Keratinocyte (primary cell): ENCODE results near the gene SLC1A4. TPM values are rescaled to one million over a fixed set of nuclear protein-coding genes. Genes with fewer than 3 reads are reported as not detected.

ENCODE experiments used
- DNase-seq: peaks from one replicate; pipeline ENCODE4 v3.0.0-alpha.2; 2011; ENCODE audit warnings: low read depth, missing footprints, low spot score
- FAIRE-seq: peaks from 2 replicates; lab custom pipeline; 2011; peaks lifted over from hg19 to GRCh38; lab: Jason Lieb, UNC
- H2AFZ ChIP-seq: 2 replicates; pipeline ENCODE4 v1.6.0; 2012; ENCODE audit warnings: low read length, control low read depth, inconsistent platforms; ENCODE audit not compliant: control insufficient read depth
- H3K27ac ChIP-seq: 2 replicates; pipeline ENCODE4 v1.5.1; 2011; ENCODE audit warnings: low read length; ENCODE audit not compliant: control insufficient read depth, insufficient read depth
- H3K27me3 ChIP-seq: 3 replicates; pipeline ENCODE4 v1.6.0; 2011; ENCODE audit warnings: low read length; ENCODE audit not compliant: control insufficient read depth, insufficient read depth; ENCODE audit errors: extremely low read depth
- H3K36me3 ChIP-seq, 2 experiments: 2 replicates in 1 of 2; 3 replicates in 1 of 2; pipeline ENCODE4 v1.5.1; 2011; ENCODE audit warnings: low read length in 2 of 2, mild to moderate bottlenecking in 1 of 2; ENCODE audit not compliant: control insufficient read depth in 2 of 2, insufficient read depth in 2 of 2; ENCODE audit errors: extremely low read depth in 1 of 2
- H3K4me1 ChIP-seq: 3 replicates; pipeline ENCODE4 v1.5.1; 2011; ENCODE audit warnings: low read length; ENCODE audit not compliant: control insufficient read depth, insufficient read depth; ENCODE audit errors: extremely low read depth
- H3K4me2 ChIP-seq: 3 replicates; pipeline ENCODE4 v1.6.0; 2011; ENCODE audit warnings: low read depth, low read length; ENCODE audit not compliant: control insufficient read depth, insufficient read depth; ENCODE audit errors: extremely low read depth
- H3K4me3 ChIP-seq, 3 experiments: fragments of 200-600 bp in 1 of 3; sonication (generic) in 1 of 3; 2 replicates in 2 of 3; 3 replicates in 1 of 3; pipeline ENCODE4 v1.5.1; 2011 to 2016; ENCODE audit warnings: low read length in 3 of 3, mild to moderate bottlenecking in 3 of 3, control low read depth in 2 of 3, inconsistent platforms in 1 of 3, low read depth in 1 of 3, mixed read lengths in 1 of 3, mixed run types in 1 of 3, moderate library complexity in 1 of 3; ENCODE audit not compliant: control insufficient read depth in 2 of 3, insufficient read depth in 2 of 3; ENCODE audit errors: extremely low read depth in 1 of 3
- H3K79me2 ChIP-seq: 2 replicates; pipeline ENCODE4 v1.6.0; 2012; ENCODE audit warnings: low read length; ENCODE audit not compliant: control insufficient read depth, insufficient read depth
- H3K9ac ChIP-seq: 3 replicates; pipeline ENCODE4 v1.6.0; 2011; ENCODE audit warnings: low read length; ENCODE audit not compliant: control insufficient read depth, insufficient read depth; ENCODE audit errors: extremely low read depth
- H3K9me1 ChIP-seq: 3 replicates; pipeline ENCODE4 v1.6.0; 2011; ENCODE audit warnings: low read length; ENCODE audit not compliant: control insufficient read depth, insufficient read depth; ENCODE audit errors: extremely low read depth
- H3K9me3 ChIP-seq: 2 replicates; pipeline ENCODE4 v1.5.1; 2012; ENCODE audit warnings: low read depth, low read length; ENCODE audit not compliant: control insufficient read depth
- H4K20me1 ChIP-seq: 3 replicates; pipeline ENCODE4 v1.6.0; 2011; ENCODE audit warnings: low read length; ENCODE audit not compliant: control insufficient read depth, insufficient read depth; ENCODE audit errors: extremely low read depth
- CTCF ChIP-seq, 3 experiments: IDR thresholded peaks in 1 of 3; conservative IDR thresholded peaks in 1 of 3; optimal IDR thresholded peaks in 1 of 3; 2 replicates in 2 of 3; 3 replicates in 1 of 3; pipeline versions ENCODE3 to v1.5.1; 2011; ENCODE audit warnings: low read length in 3 of 3, mild to moderate bottlenecking in 3 of 3, moderate library complexity in 2 of 3, control low read depth in 1 of 3, inconsistent platforms in 1 of 3; ENCODE audit not compliant: insufficient read depth in 2 of 3; ENCODE audit errors: extremely low read depth in 1 of 3
- EZH2 ChIP-seq: IDR thresholded peaks from one replicate; pipeline ENCODE4 v1.6.1; 2012; ENCODE audit warnings: inconsistent platforms, mild to moderate bottlenecking, low read length, moderate library complexity
- dilution Hi-C: fragments of 300-500 bp; cut with MboI; formaldehyde crosslinking; loops from one replicate; pipeline ENCODE4 v1.7.0; 2020; ENCODE audit warnings: low sequenced_read_pairs; ENCODE audit not compliant: extremely low pct_ligation_motif_present
- polyA plus RNA-seq, 5 experiments: library from polyadenylated mRNA; depleted of rRNA in 3 of 5; stranded (reverse) in 3 of 5; stranded (forward) in 1 of 5; unstranded in 1 of 5; fragments of >200 nt; gene quantifications; 1 replicate in 1 of 5; 2 replicates in 3 of 5; 3 replicates in 1 of 5; pipeline versions ENCODE4 v1.2.1 to v1.2.3, GENCODE V29; 2011 to 2012; ENCODE audit warnings: missing spikeins in 2 of 5, low read depth in 1 of 5, low replicate concordance in 1 of 5

The SLC1A4 gene
- polyA plus RNA-seq, 1 donor (not counting 4 experiments of a cell fraction or from before 2014, with no cell fraction given): 8.2 TPM

- Histone ChIP-seq H3K4me2 (peak overlapping the region; percentile 81), H3K9me3 (peaks cover 2% of the 10 kb centered on the region), H3K27ac (no peak overlapping the region), H3K79me2 (no peaks in the 10 kb centered on the region), H3K4me1 (peaks cover 11% of the 10 kb centered on the region), H2AFZ (peak overlapping the region; percentile 39), H3K36me3 (no peaks in the 10 kb centered on the region), H3K27me3 (no peaks in the 10 kb centered on the region), H3K4me3 (peak overlapping the region in 1 of 3 experiments; percentile 44), H3K9ac (no peak overlapping the region), H3K9me1 (no peaks in the 10 kb centered on the region), H4K20me1 (no peaks in the 10 kb centered on the region)
- TF ChIP-seq CTCF (optimal IDR thresholded peaks at IDR 0.05 in 1 of 3, IDR thresholded peaks at IDR 0.05 in 1 of 3, conservative IDR thresholded peaks at IDR 0.05 in 1 of 3; ENCODE audit: extremely low read depth in 1 of 3, insufficient read depth in 2 of 3, low read length in 3 of 3) (peak; percentile 92 to 99 (median 98)), EZH2 (no peak)
- FAIRE-seq: peak; percentile 79
- dilution Hi-C loops: loop anchor here (25.0 kb wide), 1 partner anchor 128 kb away; no protein-coding TSS in a partner anchor
- DNase-seq: no peak
Observed at GRCh38 chr2:65040400-65041261, 51.4 kb downstream of the SLC1A4 start.

- FAIRE-seq: no peak
- TF ChIP-seq EZH2: no peak
- TF ChIP-seq CTCF (optimal IDR thresholded peaks at IDR 0.05 in 1 of 3, IDR thresholded peaks at IDR 0.05 in 1 of 3, conservative IDR thresholded peaks at IDR 0.05 in 1 of 3; ENCODE audit: extremely low read depth in 1 of 3, insufficient read depth in 2 of 3, low read length in 3 of 3): no peak
Observed at GRCh38 chr2:65043001-65043400, 53.8 kb downstream of the SLC1A4 start.

More at GRCh38 chr2:65043001-65043400, 53.8 kb downstream of the SLC1A4 start:
- no peak overlapping the region for H3K9ac ChIP-seq
- dilution Hi-C loops: loop anchor here (25.0 kb wide), 1 partner anchor 131 kb away; no protein-coding TSS in a partner anchor
- no peaks in the 10 kb centered on the region for H3K27me3 ChIP-seq
- no peak for DNase-seq
- H3K36me3 ChIP-seq: no peaks in the 10 kb centered on the region
- H2AFZ ChIP-seq: no peak overlapping the region
- peaks cover 4% of the 10 kb centered on the region for H3K4me1 ChIP-seq
- no peaks in the 10 kb centered on the region for H3K9me1 ChIP-seq
- H3K4me2 ChIP-seq: no peak overlapping the region
- H3K4me3 ChIP-seq: no peak overlapping the region
- H4K20me1 ChIP-seq: no peaks in the 10 kb centered on the region
- no peaks in the 10 kb centered on the region for H3K79me2 ChIP-seq
- H3K27ac ChIP-seq: no peak overlapping the region
- no peaks in the 10 kb centered on the region for H3K9me3 ChIP-seq
